GM13977 (cell line): Measurements from ENCODE around the gene SRPK3.

Experiments used
- DNase-seq: peaks from one replicate; pipeline ENCODE4 v3.0.0; 2012; ENCODE audit warnings: low spot score
- CTCF ChIP-seq: IDR thresholded peaks from 2 replicates; pipeline ENCODE4 v1.5.1; 2012; ENCODE audit warnings: mild to moderate bottlenecking, control low read depth; ENCODE audit not compliant: insufficient read depth; ENCODE audit errors: extremely low read depth, missing control alignments
- in situ Hi-C: fragments of 300-500 bp; cut with MboI; formaldehyde crosslinking; loops from one replicate; pipeline ENCODE4 v1.12.0; 2022; ENCODE audit warnings: low sequenced_read_pairs, low pct_unique_long_range_greater_than_20kb, mixed read lengths, inconsistent platforms; ENCODE audit not compliant: unreplicated experiment

SRPK3 gene

GRCh38 chrX:153819384-153820040, 38.7 kb downstream of the SRPK3 start:
- in situ Hi-C loops, result no loop called here
- no peak for TF ChIP-seq CTCF
- DNase-seq, result no peak

GRCh38 chrX:153820601-153821000, 39.8 kb downstream of the SRPK3 start:
- in situ Hi-C loops, result no loop called here
- no peak for DNase-seq
- TF ChIP-seq CTCF, result no peak

GRCh38 chrX:153821066-153821465, 40.2 kb downstream of the SRPK3 start:
- in situ Hi-C loops, result no loop called here

GRCh38 chrX:153824348-153824747, 43.5 kb downstream of the SRPK3 start:
- TF ChIP-seq CTCF, result no peak
- in situ Hi-C loops, result no loop called here
- no peak for DNase-seq

More at GRCh38 chrX:153821066-153821465, 40.2 kb downstream of the SRPK3 start:
- no peak for TF ChIP-seq CTCF
- no peak for DNase-seq

- in situ Hi-C loops, result no loop called here
- no peak for TF ChIP-seq CTCF
- no peak for DNase-seq
These were observed 44.2 kb downstream of the SRPK3 start for GRCh38 chrX:153825042-153825441.

GRCh38 chrX:153827016-153827415, 46.2 kb downstream of the SRPK3 start:
- in situ Hi-C loops, result no loop called here
- no peak for TF ChIP-seq CTCF
- DNase-seq, result no peak

- peak; percentile 15 for DNase-seq
- in situ Hi-C loops, result no loop called here
- TF ChIP-seq CTCF, result no peak
These were observed 47.1 kb downstream of the SRPK3 start for GRCh38 chrX:153827903-153828302.
